Ascending aorta (tissue), 2 donors: ENCODE measurements around the gene FOXO1. TPM values are rescaled to one million over a fixed set of nuclear protein-coding genes. Genes with fewer than 3 reads are reported as not detected.

Experiments used
- DNase-seq, 2 donors: peaks; one replicate each; pipeline ENCODE4 v3.0.0-alpha.2; 2019; ENCODE audit warnings: low spot score in 2 of 2
- H3K27ac ChIP-seq, 2 donors: fragments of 200-600 bp; sonication (generic); one replicate each; pipeline ENCODE4 v1.5.1; 2016 to 2017; ENCODE audit warnings: mild to moderate bottlenecking in 1 of 2
- H3K27me3 ChIP-seq: fragments of 200-600 bp; sonication (generic); one replicate; pipeline ENCODE4 v1.5.1; 2017
- H3K36me3 ChIP-seq, 2 donors: fragments of 200-600 bp; sonication (generic); one replicate each; pipeline ENCODE4 v1.5.1; 2016
- H3K4me1 ChIP-seq, 2 donors: fragments of 200-600 bp; sonication (generic); one replicate each; pipeline ENCODE4 v1.5.1; 2016 to 2017; ENCODE audit warnings: mild to moderate bottlenecking in 1 of 2
- H3K4me3 ChIP-seq, 2 donors: fragments of 200-600 bp; sonication (generic); one replicate each; pipeline ENCODE4 v1.5.1; 2016 to 2017; ENCODE audit warnings: mild to moderate bottlenecking in 1 of 2
- H3K9me3 ChIP-seq, 2 donors: fragments of 200-600 bp; sonication (generic); one replicate each; pipeline ENCODE4 v1.5.1; 2016
- CTCF ChIP-seq, 3 experiments: fragments of 200-600 bp in 2 of 3; fragments of 450-650 bp in 1 of 3; sonication (generic) in 2 of 3; IDR thresholded peaks; one replicate each; pipeline ENCODE4 v1.5.1; 2016 to 2019; ENCODE audit warnings: antibody characterized with exemption in 3 of 3, mild to moderate bottlenecking in 1 of 3, moderate library complexity in 1 of 3
- intact Hi-C: fragments of 100-400 bp; cut with DNase I; formaldehyde crosslinking; loops from one replicate; pipeline ENCODE4 v1.15.1; 2023
- total RNA-seq: library from RNA; depleted of rRNA; stranded (reverse); fragments of >200 nt; gene quantifications from one replicate; pipeline ENCODE4 v1.1.0, GENCODE V29; 2016

Gene FOXO1
- total RNA-seq, 1 donor from 2014 or later: 65.1 TPM

- TF ChIP-seq CTCF (IDR thresholded peaks at IDR 0.05): no peak
- no peaks in the 10 kb centered on the region for H3K27me3 ChIP-seq
- no peaks in the 10 kb centered on the region for H3K36me3 ChIP-seq
- no peak overlapping the region for H3K27ac ChIP-seq
- no peak for DNase-seq
- peaks cover 7 to 38% of the 10 kb centered on the region in 2 donors for H3K4me1 ChIP-seq
- H3K4me3 ChIP-seq: no peak overlapping the region
- no peaks in the 10 kb centered on the region for H3K9me3 ChIP-seq
- intact Hi-C loops: no loop called here
These were observed 25.5 kb downstream of the FOXO1 start for GRCh38 chr13:40640845-40641458.

- intact Hi-C loops: no loop called here
- TF ChIP-seq CTCF (IDR thresholded peaks at IDR 0.05): no peak
- H3K9me3 ChIP-seq: no peaks in the 10 kb centered on the region
- no peaks in the 10 kb centered on the region for H3K27me3 ChIP-seq
- no peak overlapping the region for H3K4me3 ChIP-seq
- peak overlapping the region; percentile 12 to 62 for H3K27ac ChIP-seq
- H3K4me1 ChIP-seq: peaks cover 7 to 37% of the 10 kb centered on the region in 2 donors
- DNase-seq: no peak
- H3K36me3 ChIP-seq: no peaks in the 10 kb centered on the region
These were observed 26.2 kb downstream of the FOXO1 start for GRCh38 chr13:40640202-40640601.

GRCh38 chr13:40639221-40639681 lies 27.2 kb downstream of the FOXO1 start:
- peak overlapping the region; percentile 12 to 62 for H3K27ac ChIP-seq
- peaks cover 5 to 33% of the 10 kb centered on the region in 2 donors for H3K4me1 ChIP-seq
- no peak for TF ChIP-seq CTCF (IDR thresholded peaks at IDR 0.05)
- H3K36me3 ChIP-seq: no peaks in the 10 kb centered on the region
- H3K27me3 ChIP-seq: no peaks in the 10 kb centered on the region
- H3K9me3 ChIP-seq: no peaks in the 10 kb centered on the region
- H3K4me3 ChIP-seq: no peak overlapping the region
- DNase-seq: no peak
- intact Hi-C loops: no loop called here

- H3K4me1 ChIP-seq: peaks cover 5 to 32% of the 10 kb centered on the region in 2 donors
- no peaks in the 10 kb centered on the region for H3K27me3 ChIP-seq
- no peaks in the 10 kb centered on the region for H3K9me3 ChIP-seq
- no peak for TF ChIP-seq CTCF (IDR thresholded peaks at IDR 0.05)
- H3K27ac ChIP-seq: peak overlapping the region; percentile 13 to 44
- peak overlapping the region; percentile 24 to 27 for H3K4me3 ChIP-seq
- intact Hi-C loops: no loop called here
- no peaks in the 10 kb centered on the region for H3K36me3 ChIP-seq
- DNase-seq: no peak
These were observed 28.8 kb downstream of the FOXO1 start for GRCh38 chr13:40637643-40638042.

- no peak for DNase-seq
- Histone ChIP-seq H3K4me1 (peaks cover 5 to 29% of the 10 kb centered on the region in 2 donors), H3K4me3 (no peak overlapping the region)
These were observed 31.0 kb downstream of the FOXO1 start for GRCh38 chr13:40635315-40635995.

More at GRCh38 chr13:40635315-40635995, 31.0 kb downstream of the FOXO1 start:
- no peak overlapping the region for H3K27ac ChIP-seq
- no peaks in the 10 kb centered on the region for H3K27me3 ChIP-seq
- TF ChIP-seq CTCF (IDR thresholded peaks at IDR 0.05): no peak
- no peaks in the 10 kb centered on the region for H3K36me3 ChIP-seq
- intact Hi-C loops: no loop called here
- H3K9me3 ChIP-seq: no peaks in the 10 kb centered on the region
